ENCODE measurements around the gene CDC42BPA. TPM values are rescaled to one million over a fixed set of nuclear protein-coding genes. Genes with fewer than 3 reads are reported as not detected.

CDC42BPA gene
- total and polyA plus RNA-seq, 3 donors from 2014 or later: 39.9 to 109 (median 105) TPM

DNA sequence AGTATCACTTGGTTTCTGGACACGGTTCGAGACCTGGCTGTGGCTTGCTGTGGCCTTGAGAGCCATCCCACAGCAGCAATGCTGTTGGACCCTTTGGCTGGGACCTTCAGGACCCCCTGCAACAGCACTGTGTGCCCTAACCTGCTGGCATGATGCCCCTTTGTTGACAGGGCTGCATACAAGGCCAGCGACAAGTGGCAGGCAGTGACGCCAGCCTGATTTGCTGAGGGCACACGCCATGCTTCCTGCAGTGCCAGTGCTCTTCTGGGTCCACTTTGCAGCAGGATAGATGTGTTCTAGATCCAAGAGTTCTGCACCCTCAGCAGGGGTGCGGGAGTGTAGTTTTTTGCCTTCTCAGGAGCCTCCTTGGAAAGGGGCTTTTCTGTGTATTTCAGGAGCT lies 345.4 kb downstream of the CDC42BPA start:
- H3K36me3 ChIP-seq (ENCODE audit: low read depth, missing control alignments): no peaks in the 10 kb centered on the region
- intact Hi-C loops (cut with DNase I; ENCODE audit: low total_unique reads): no loop called here
- peaks cover 29% of the 10 kb centered on the region for H3K4me1 ChIP-seq
- peak overlapping the region in 1 of 2 donors; percentile 66 for H3K27ac ChIP-seq
- no peak for DNase-seq
- 87 to 92% methylated on average over 6 of the region's 6 CpGs for WGBS, 2 donors
- H3K4me3 ChIP-seq: no peak overlapping the region
- H3K27me3 ChIP-seq: no peaks in the 10 kb centered on the region
- H3K9me3 ChIP-seq: no peaks in the 10 kb centered on the region
- no peak for TF ChIP-seq POLR2A (IDR thresholded peaks at IDR 0.05)
- TF ChIP-seq, protein P1, sequence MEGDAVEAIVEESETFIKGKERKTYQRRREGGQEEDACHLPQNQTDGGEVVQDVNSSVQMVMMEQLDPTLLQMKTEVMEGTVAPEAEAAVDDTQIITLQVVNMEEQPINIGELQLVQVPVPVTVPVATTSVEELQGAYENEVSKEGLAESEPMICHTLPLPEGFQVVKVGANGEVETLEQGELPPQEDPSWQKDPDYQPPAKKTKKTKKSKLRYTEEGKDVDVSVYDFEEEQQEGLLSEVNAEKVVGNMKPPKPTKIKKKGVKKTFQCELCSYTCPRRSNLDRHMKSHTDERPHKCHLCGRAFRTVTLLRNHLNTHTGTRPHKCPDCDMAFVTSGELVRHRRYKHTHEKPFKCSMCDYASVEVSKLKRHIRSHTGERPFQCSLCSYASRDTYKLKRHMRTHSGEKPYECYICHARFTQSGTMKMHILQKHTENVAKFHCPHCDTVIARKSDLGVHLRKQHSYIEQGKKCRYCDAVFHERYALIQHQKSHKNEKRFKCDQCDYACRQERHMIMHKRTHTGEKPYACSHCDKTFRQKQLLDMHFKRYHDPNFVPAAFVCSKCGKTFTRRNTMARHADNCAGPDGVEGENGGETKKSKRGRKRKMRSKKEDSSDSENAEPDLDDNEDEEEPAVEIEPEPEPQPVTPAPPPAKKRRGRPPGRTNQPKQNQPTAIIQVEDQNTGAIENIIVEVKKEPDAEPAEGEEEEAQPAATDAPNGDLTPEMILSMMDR (IDR thresholded peaks at IDR 0.05): no peak

DNA sequence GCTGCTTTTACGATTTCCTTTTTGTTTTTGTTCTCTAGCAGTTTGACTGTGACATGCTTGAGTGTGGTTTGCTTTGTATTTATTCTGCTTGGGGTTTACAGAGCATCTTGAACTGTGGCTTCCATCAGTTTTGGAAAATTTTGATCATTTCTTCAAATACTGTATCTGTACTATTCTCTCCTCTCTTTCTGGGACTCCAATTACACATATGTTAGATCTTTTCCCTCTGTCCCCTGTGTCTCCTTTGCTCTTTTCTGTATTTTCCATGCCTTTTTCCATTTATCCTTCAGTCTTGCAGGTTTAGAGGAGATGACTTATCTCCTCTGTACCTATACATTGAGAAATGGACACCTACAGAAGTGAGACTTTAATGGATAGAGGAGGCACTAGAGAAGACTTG lies 346.5 kb downstream of the CDC42BPA start:
- Histone ChIP-seq H3K36me3 (ENCODE audit: low read depth, missing control alignments) (no peaks in the 10 kb centered on the region), H3K4me3 (no peak overlapping the region), H3K27me3 (no peaks in the 10 kb centered on the region), H3K9me3 (no peaks in the 10 kb centered on the region), H3K27ac (no peak overlapping the region), H3K4me1 (peaks cover 29% of the 10 kb centered on the region)
- TF ChIP-seq, protein P1 (IDR thresholded peaks at IDR 0.05): no peak
- no peak for TF ChIP-seq POLR2A (IDR thresholded peaks at IDR 0.05)
- WGBS, 2 donors: 100% methylated on average over 1 of the region's 1 CpG
- no peak for DNase-seq
- intact Hi-C loops (cut with DNase I; ENCODE audit: low total_unique reads): no loop called here

DNA sequence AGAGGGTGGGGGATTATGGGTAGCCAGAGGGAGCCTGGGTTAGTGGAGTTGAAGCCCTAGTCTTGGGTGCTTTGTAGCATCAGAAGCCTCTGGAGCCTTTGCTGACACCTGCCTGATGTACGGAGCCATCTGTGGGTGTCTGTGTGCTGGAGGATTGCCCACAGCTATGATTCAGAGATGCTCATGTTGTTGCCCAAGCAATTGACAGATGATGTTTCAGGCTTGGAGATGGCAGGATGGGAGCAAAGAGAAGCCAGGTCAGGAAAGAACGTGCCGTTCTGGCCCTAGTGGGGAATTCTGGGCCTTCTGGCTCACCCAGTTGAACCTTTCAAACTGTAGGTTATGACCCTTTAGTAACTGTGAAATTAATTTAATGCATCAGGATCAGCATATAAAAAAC lies 350.6 kb downstream of the CDC42BPA start:
- no peak for DNase-seq
- Histone ChIP-seq H3K36me3 (ENCODE audit: low read depth, missing control alignments) (no peaks in the 10 kb centered on the region), H3K4me3 (no peak overlapping the region), H3K27me3 (no peaks in the 10 kb centered on the region), H3K27ac (no peak overlapping the region), H3K9me3 (no peaks in the 10 kb centered on the region), H3K4me1 (no peaks in the 10 kb centered on the region)
- 76 to 85% methylated on average over 3 of the region's 3 CpGs for WGBS, 2 donors
- no peak for TF ChIP-seq POLR2A (IDR thresholded peaks at IDR 0.05)
- TF ChIP-seq, protein P1 (IDR thresholded peaks at IDR 0.05): no peak
- intact Hi-C loops (cut with DNase I; ENCODE audit: low total_unique reads): no loop called here

DNA sequence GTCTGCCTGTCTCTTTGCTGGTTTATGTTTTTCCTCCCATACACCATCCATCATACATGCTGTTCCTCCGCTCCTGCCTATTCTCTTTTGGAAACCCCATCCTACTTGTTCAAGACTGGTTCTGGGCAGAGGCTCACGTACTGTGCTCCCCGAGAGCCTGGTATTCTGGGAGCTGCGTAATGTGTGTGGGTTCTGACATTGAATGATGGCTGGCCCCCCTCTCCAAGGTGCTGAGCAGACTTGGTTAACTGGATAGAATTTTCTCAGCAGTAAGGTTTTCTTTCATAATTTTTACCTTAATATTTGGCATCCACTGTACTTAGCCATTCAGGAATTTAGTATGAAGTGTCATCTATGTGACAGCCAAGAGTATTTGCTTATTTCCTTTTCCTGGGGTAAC lies 351.6 kb downstream of the CDC42BPA start:
- no peaks in the 10 kb centered on the region for H3K9me3 ChIP-seq
- H3K4me1 ChIP-seq: no peaks in the 10 kb centered on the region
- intact Hi-C loops (cut with DNase I; ENCODE audit: low total_unique reads): no loop called here
- no peak overlapping the region for H3K4me3 ChIP-seq
- no peak for DNase-seq
- no peaks in the 10 kb centered on the region for H3K27me3 ChIP-seq
- no peak overlapping the region for H3K27ac ChIP-seq
- no peak for TF ChIP-seq POLR2A (IDR thresholded peaks at IDR 0.05)
- TF ChIP-seq, protein P1 (IDR thresholded peaks at IDR 0.05): no peak
- WGBS, 2 donors: 97% methylated on average over 4 of the region's 4 CpGs
- H3K36me3 ChIP-seq (ENCODE audit: low read depth, missing control alignments): no peaks in the 10 kb centered on the region

DNA sequence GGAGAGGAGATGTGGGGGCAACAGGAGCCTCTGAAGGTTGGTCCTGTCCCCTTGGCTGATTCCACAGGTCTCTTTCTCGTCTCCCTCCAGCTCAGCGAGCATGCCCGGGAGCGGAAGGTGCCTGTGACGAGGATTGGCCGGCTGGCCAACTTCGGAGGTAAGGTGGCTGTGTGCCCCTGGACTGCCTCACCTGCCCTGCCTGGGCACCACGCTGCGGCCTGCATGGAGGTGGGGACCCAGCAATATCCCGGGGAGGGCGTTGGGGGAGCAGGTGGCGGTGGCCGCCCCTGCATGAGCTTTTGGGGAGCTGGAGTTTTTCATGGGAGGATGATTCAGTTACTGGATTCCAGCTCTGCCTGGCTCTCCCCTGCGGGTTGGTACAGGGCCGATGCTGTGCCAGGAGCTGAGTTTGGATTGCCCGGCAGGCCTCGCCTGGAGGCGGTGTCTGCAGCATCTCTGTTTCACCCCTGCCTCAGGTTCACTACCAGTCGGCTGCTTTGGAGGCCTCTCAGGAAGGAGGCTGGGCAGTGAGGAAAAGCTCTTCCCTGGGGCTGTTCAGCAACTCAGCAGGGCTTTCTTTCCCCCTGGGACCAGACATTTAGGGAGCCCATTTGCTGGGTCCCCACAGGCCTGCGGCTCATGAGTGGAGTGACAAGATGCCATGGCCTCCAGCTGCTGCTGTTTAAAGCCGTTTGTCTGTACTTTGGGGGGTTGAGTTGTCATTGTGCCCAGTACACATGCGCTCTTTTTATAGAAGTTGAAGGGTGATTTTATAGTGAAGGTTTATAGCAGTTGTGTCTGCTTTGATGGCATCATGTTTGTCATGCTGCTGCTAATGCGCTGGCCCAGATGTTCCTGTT lies 352.5 kb downstream of the CDC42BPA start:
- WGBS, 2 donors: 93 to 96% methylated on average over 13 to 23 of the region's 23 CpGs
- Histone ChIP-seq H3K36me3 (ENCODE audit: low read depth, missing control alignments) (no peaks in the 10 kb centered on the region), H3K9me3 (no peaks in the 10 kb centered on the region), H3K4me1 (no peaks in the 10 kb centered on the region), H3K27me3 (no peaks in the 10 kb centered on the region), H3K27ac (no peak overlapping the region), H3K4me3 (no peak overlapping the region)
- TF ChIP-seq POLR2A (IDR thresholded peaks at IDR 0.05): no peak
- TF ChIP-seq, protein P1 (IDR thresholded peaks at IDR 0.05): no peak
- intact Hi-C loops (cut with DNase I; ENCODE audit: low total_unique reads): no loop called here
- DNase-seq: no peak

Data from testis (tissue), 3 donors.